Fibroblast of peridontal ligament (primary cell): ENCODE results near the gene SLC6A3.

ENCODE experiments used
- DNase-seq: peaks from one replicate; pipeline ENCODE4 v3.0.0-alpha.2; 2010; ENCODE audit errors: extremely low read depth

The SLC6A3 gene

DNA sequence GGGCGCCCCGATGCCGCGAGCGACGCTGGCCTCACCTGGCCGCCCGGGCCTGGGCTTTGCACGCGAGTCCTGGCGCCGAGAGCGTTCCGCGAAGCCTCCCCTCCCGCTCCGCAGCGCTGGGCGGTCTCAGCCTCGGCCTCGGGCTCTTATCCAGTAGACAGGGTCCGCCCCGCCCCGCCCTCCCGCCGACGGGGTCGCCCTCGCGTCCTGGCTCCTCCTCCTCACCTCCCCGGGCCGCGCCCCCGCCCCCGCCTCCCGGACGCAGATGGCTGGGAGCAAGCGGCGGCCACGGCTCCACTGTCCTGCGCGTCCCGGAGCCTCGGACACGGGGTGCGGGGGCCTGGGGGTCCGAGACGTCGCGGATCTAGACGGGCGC lies at the start of gene SLC6A3:
Gene SLC6A3, minus strand, starts transcription at position 128 of the 376 bp plus-strand sequence. CDS start 2,243 bp downstream, outside the sequence.
- DNase-seq = no peak

DNA sequence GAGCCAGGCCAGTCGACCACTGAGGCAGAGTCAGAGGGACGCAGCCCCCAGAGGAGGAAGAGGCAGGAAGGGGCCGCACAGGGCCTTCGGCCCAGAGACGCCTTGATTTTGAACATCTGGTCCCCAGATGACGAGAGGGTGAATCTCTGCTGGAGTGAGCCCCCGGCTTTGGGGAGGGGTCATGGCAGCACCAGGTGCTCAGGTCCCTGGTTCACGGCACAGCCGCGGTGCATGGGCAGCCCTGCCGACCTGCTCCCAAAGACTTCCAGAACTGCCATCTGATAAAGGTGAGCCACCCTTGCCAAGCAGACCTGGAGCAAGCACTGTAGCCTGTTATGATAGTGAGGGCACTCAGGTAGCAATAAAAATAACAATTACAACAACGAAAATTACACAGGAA lies 48.7 kb upstream of the SLC6A3 start:
- no peak for DNase-seq

DNA sequence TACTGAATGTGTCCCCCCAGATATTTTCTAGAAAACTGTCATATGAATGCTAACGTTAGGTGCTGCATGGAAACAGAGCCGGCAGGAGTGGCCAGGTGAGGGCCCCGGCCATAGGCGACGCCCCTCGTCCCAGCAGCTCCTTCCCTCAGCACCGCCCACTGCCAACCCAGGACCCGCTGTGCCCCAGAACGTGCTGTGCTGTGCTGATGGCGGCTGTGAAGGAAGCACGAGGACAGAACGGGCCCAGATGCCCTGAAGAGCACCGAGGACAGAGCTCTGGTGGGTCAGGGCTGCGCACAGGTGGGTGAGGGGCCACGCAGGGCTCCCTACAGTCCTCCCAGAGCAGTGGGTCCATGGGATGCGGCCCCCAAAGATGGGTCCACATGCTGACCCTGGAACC lies 48.2 kb upstream of the SLC6A3 start:
- no peak for DNase-seq

DNA sequence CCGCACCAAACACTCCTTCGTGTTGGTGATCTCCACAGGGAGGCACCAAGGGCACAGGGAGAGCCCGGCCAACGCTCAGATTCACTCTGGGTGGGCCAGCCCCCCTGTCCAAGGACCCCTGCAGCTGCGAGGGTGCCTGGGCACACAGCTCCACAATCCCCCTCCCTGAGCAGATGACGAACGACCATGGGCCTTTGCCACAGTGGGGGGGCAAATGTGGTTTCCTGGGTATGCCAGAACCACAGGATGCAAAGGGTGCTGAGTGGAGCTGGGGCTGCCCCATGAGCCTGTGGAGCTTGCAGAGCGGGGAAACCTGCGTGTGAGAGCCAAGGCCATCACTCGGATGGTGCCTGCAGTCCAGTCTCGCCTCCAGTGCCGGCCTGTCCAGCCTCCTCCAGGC lies 47.5 kb upstream of the SLC6A3 start:
- DNase-seq = no peak

DNA sequence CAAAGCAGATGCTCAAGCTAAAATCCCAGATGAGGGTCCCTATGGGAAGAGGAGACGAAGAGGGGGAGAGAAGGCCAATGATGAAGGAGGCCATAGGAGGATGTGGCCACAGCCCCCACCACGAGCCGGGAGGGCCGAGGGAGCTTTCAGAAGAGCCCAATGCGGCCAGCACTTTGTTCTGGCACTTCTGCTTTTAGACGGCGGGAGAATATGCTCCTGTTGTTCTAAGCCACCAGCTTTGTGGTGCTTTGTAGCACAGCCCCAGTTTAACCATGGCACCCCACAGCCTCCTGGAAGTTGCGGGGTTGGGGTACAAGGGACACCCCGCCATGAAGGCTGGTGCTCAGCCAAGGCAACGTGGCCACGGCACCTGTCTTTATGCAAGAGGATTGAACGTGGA lies 45.1 kb upstream of the SLC6A3 start:
- DNase-seq = no peak

DNA sequence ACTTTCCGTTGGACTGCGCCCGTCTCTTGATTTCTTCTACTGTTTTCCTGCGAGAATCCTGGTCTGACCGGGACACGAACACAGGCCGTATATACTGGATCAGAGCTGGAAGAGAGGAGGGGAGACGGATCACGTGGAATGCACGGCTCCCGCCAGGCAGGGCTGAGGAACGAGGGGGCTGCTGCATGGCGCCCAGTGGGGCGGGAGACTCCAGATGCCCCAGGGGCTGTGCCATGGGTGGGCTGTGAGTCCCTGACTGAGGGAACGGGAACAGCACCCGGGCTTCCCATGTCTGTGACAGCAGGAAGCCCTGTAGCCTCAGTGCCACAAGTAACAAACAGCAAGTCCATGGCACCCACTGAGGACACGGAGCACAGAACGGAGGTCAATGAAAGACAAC lies 44.5 kb upstream of the SLC6A3 start:
- DNase-seq = no peak

DNA sequence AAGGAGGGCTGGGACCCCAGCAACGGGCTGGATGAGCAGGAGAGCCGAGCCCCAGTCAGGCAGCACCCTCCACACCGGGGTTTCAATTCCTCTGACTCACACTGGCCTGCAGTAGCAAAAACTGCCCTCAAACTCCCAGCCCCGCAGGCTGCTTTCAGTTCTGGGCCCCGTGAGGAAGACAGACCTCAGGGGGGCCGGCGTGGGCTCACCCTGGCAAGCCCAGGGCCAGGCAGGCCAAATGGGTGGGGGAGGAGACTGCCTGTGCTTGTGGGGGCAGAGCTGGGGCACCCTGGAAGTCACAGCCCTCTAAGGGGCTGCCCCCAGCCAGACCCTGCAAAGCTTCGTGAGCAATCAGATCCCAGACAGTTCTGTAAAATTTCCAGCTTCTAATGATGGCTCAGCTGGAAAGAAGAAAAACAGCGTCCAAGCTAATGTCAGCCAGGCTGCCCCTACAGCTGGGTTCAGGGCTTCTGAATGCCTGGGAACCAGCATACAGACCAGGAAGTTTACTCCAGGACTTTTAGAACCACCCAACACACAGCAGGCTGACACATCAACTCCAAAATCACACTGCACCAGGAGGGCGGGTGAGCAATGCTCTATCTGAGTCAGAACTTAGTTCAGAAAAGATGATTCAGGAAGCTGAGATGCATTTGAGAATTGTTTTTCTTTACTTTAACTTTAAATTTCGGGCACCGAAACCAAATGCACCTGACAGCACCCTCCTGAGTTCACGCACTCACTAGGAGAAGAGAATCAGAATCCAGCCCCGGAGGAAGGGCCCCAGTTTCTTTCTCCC lies 43.8 kb upstream of the SLC6A3 start:
- peak; percentile 77 for DNase-seq

DNA sequence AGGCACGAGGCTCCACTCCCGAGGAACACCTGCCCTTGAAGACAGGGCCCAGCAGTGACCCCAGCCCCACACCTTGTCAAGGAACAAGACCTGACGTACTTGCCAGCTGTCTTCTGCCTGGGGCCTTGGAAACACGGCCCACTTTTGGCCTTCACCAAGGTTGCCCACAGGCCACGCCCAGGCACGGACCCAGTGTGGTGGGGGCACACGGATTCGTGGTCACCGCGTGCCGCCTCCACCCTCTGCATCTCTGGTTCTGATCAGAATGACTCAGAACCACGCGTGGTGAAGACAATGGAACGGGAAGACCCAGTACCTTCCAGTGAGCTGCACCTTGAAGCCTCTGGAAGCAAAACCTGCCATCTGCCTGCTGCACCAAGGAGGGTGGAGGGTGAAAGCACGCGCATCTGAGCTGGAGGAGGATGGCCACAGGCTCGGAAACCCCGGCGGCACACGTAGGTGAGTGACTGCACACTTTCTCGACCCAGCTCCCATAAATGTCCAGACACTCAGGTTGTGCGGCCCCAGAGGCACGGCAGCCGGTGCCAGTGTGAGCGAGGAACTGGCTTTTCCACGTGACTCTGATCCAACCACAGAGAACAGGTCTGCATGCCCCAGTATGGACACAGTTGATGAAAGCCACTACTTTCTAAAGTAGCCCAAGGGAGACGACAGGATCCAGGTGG lies 42.0 kb upstream of the SLC6A3 start:
- DNase-seq = no peak

DNA sequence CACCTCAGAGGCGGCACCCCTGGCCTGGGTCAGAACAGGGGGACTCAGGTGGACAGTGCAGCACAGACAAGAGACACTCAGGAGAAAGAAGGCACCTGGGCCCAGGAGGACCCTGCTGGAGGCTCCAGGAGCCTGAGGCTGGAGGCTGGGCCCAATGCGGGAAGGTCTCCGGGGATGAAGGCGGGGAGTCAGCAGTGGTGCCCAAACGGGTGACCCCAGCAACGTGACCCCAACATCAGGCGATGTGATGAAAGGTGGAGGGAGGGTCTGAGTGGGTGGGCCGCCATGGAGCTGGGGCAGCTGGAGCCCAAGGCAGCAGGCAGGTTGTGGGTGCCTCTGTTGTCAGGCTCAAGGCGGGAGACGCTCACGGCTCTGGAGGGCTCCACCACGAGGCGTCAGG lies 41.0 kb upstream of the SLC6A3 start:
- DNase-seq = no peak

DNA sequence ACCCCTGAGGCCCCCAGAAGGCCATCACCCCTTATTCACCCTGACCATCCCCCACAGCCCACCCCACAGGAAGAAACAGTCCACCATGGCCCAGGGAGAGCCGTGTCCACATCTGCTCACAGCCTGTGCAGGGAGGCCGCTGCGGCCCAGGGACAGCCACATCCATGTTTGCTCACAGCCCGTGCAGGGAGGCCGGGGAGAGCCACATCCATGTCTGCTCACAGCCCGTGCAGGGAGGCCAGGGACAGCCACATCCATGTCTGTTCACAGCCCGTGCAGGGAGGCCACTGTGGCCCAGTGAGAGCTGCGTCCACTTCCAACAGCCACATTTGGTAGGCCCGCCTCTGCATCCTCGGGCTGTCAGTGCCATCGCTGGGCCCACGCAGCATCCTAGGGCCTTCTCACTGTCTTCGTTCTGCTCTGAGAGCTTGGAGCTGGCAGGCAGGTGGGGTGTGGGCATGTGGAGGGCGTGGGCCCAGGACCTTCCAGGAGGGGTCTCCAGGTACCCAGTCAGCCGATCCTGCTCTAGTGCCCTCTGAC lies 40.4 kb upstream of the SLC6A3 start:
- DNase-seq = no peak

DNA sequence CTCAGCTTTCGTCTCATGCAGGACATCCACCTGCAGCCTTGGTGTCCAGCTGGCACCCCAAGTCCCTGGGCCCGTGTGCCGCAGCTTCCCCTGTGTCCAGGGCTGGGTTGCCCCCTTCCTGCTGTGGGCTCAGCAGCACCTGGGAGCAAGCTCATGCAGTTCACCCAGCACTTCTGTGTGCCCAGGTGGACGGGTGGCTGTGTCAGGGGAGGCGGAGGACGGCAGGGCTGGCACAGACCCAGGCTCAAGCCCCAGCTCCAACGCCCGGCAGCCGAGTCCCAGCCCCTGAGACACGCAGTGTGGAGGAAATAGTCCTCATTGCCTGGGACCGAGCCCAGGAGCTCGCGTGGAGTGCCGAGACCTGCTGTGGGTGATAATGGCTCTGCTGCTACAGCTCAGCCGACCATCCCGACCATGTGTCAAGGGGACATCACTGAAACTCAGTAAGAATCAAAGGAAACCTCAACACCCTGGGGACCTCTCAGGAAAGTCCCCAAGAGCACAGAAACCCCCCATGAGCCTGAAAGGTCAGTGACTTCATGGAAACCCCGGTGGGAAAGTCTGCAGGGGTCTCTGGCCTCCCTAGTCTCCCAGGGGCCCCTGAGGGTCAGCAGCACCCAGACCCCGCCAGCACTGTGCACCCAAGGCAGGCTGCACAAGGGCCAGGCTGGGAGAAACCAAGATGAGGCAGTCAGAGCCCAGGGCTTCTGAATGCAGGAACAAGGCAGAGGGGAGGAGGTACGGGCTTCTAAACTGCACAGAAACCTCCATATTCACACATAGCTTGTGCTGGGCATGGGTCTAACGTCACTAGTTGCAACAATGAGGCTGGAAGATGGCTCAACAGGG lies 39.7 kb upstream of the SLC6A3 start:
- no peak for DNase-seq

DNA sequence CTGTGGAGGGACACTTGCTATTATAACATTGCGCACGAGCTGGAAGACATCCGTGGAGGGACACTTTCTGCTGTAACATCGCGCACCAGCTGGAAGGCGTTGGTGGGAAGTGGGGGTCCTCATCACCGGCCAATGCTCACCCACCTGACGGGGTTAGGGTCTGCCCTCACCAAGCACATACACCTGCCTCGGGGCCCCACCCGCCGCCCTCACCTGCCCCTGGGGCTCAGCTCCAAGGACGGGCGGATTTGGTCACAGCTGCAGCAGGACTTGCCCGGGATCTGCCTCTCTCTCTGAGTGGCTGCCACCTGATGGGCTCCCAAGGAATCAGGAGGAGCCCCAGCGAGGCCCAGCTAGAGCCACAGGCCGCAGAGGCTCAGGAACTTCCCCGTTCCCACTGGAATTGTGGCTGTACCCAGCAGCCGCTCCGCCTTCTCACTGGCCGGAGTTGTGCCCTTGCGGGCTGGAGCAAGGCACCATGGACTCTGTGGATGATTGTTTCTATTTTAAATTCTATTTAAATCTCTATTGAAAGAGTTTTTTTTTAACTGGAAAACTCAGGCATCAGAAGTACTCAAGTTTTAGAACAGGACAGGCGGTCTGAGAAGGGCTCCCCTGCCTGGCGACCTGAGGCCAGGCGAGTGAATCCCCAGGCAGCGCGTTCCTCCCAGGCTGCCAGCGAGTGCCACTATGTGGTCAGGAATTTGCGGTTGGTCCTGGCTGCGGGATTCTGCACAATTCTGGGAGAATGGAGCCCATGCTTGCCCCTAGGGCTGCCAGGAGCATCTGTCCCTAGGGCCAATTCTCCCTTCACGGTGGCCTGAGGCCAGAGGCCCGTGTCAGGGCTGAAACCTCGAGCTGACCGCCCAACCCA lies 38.9 kb upstream of the SLC6A3 start:
- DNase-seq = no peak

DNA sequence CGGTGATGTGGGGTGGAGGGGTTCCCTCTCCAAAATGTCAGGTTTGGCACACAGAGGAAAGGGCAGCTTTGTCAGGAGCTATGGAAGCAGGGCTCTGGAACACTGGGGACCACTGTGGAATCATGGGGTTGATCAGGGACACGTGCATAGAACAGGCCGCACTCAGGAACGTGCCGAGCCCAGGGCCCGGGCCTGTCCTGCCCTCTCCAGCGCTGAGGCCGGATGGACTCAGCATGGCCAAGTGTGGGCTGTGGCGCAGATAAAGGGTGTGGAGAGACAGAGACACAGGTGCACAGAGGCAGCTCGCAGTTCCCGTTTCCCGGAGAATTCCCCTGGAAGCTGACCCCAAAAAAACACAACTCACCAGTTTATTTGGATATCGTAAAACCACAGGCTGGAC lies 37.8 kb upstream of the SLC6A3 start:
- no peak for DNase-seq

DNA sequence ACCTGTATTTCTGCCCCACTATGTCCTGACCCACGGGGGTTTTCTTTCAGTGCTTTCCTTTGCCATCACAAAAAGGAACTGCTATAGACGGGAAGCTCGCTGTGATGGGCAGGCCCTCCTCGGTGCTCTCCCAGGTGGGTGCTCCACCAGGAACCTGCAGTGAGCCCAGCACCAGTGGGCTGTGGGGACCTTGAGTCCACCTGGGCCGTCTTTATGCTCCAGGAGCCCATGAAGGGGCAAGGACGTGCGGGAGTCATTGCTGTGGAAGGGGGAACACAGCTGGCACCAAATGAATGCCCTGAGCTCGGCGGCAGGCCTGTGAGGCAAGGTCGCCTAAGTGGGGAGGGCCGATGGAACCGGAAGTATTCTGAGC lies 36.7 kb upstream of the SLC6A3 start:
- DNase-seq = no peak

DNA sequence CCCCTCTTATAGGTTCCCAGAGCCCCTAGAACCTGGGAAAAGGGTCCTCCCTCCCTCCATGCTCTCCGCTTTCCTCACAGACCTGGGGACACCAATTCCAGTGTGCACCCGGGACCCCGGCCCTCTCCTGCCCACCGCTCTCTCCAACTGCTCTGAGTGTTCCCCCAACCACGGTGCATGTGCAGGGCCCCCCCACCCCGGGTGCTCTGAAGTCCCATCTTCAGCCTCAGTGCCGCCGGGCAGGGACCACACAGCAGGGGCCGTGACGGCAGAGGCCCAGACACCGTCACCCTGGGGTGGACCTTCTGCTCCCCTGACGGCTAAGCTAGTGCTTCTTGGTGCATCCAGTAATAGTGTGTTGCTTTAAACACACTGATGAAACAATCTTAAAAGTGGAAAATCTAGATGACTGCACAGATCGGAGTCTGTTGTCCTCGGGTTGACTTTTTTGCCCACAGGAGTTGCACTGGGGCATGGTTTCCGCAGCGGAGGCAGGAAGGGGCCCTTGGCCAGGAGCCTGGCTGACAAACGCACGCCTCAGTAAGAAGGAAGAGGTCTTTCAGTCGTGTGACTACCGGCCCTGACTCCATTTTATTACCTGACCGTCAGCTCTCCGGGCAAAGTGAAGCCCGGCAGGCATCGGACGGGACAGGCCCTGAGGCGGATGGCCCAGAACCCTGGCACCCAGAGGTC lies 36.2 kb upstream of the SLC6A3 start:
- no peak for DNase-seq

DNA sequence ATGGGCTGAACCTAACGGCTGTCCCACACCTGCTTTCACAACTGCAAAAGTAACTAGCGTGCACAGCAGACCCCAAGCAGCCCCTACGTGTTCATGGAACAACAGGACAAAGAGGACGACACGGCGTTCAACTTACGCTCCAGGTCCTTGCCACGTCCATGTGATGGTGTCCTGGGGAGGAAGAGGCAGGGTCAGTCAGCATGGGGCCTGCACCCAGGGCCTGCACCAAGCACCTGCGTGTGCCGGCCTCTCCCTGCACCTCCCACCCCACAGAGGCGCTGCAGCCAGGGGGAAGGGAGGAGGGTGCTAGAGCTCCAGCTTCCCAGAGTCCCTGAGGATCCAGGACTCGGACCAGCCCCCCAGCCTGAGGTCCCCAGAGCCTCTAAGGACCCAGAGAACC lies 35.6 kb upstream of the SLC6A3 start:
- no peak for DNase-seq

DNA sequence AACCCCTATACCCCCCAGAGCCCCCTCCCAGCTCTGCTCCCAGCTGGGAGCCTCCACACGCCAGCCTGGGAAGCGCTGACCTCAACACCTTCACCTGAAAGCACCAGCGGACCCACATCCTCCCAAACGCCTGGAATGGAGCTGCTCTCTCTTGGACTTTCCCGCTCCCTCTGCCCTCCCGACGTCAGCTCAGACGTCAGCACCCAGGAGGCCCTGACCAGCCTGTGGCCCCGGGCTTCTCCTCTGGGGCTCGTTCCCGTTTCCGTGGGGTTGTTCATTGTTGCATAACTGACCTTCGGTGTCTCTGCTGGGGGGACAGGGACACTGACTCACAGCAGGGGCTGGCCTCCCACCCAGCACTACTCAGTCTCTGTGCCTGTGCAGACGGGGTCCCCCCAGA lies 35.0 kb upstream of the SLC6A3 start:
- no peak for DNase-seq

DNA sequence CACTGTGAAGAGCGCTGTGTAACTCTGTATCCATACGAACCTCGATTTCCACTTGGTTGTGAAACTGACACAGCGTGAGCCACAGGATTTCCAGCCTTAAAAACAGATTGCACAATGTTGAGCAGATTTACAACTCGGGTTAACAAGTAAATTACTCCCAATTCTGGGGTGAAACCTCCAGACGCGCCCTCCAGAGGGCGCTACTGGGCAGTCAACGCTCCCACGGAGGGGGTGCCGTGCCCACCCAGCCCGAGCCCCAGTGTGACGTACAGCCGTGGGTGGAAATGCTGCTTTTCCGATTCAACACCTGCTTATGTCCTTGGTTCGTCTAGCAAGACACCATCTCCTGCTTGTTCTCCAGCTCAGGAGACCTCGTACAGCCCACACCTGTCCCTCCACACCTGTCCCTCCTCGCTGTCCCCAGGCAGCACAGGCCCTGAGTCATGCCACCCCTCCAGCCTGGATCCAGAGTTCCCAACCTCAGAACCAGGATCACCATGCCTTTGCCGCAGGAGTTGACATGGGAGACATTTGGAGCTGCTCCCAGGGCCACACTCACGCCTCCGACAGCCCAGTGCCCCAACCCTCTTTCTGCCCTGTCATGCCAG lies 34.4 kb upstream of the SLC6A3 start:
- peak; percentile 57 for DNase-seq

DNA sequence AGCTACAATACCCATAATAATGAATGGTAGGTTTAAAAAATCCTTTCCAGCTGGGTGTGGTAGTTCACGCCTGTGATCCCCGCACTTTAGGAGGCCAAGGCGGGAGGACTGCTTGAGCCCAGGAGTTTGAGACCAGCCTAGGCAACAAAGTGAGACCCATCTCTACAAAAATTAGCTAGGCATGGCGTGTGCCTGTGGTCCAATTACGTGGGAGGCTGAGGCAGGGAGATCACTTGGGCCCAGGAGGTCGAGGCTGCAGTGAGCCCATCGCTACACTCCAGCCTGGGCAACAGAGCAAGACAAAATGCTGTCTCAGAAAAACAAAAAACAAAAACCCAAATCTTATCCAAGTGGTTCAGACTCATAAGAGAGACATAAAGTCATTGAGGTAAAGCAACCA lies 33.8 kb upstream of the SLC6A3 start:
- no peak for DNase-seq

DNA sequence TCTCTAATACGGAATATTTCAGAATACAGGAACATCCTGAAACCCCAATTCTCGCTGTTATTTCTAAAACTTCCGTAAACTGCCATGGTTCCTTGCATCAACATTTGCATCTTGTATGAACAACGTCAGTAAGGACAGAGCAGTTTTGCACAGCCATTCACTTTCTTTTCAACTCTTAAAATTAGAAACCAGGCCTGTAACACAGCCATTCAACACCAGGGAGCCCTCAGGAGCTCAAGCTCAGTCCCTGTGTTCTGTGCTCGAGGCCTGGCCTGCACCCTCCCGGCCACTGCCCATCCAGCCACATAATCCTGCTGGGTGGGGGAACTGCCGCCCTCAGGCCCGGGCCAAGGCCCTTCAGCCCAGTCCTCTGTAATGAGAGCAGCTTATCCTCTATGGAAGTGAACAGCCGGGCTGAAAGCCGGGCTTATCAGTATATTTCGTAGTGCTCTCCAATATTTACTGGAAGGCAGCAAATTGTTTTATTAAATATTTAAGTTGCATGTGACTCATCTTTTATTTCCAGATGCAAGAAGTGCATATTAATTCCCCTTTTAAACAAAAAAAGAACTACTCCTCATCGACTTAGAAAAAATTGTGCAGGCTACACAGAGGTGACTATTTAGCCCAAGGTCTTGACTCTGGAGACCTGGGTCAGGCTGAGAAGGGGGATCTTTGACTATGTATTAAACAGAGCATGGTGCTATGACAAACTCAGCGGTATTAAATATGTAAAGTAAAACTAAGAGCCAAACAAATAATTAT lies 33.2 kb upstream of the SLC6A3 start:
- no peak for DNase-seq
